H1 (cell line): Measurements from ENCODE around the gene CRYBA4. TPM values are rescaled to one million over a fixed set of nuclear protein-coding genes. Genes with fewer than 3 reads are reported as not detected.
A peak's percentile ranks its signal among the peaks of the same experiment; 100 is the strongest.

Experiments used
- CTCF ChIA-PET: fragments of 300-600 bp; sonication (Branson Sonifier 250); formaldehyde crosslinking; loops from one replicate; lab custom pipeline; 2021; ENCODE audit not compliant: partially characterized antibody; lab: Charles Lee
- POLR2A ChIA-PET: fragments of 300-600 bp; sonication (Branson Sonifier 250); formaldehyde crosslinking; loops from one replicate; lab custom pipeline; 2021; ENCODE audit warnings: inconsistent platforms; ENCODE audit not compliant: partially characterized antibody; lab: Charles Lee
- DNase-seq, 2 experiments: peaks; one replicate each; pipeline versions ENCODE4 v3.0.0 to v3.0.0-alpha.2; 2010 to 2022; ENCODE audit warnings: low spot score in 2 of 2, low read depth in 1 of 2, mixed read lengths in 1 of 2
- FAIRE-seq: peaks from 2 replicates; lab custom pipeline; 2011; peaks lifted over from hg19 to GRCh38; lab: Jason Lieb, UNC
- H2AFZ ChIP-seq: 2 replicates; pipeline ENCODE4 v1.8.1; 2012; ENCODE audit warnings: low read length, inconsistent platforms
- H2AK5ac ChIP-seq: 2 replicates; pipeline ENCODE4 v1.6.1; 2013; ENCODE audit warnings: low read depth, low read length
- H2BK120ac ChIP-seq: replicated peaks from 2 replicates; pipeline ENCODE3; 2013; ENCODE audit warnings: low read depth, low read length, inconsistent platforms
- H2BK12ac ChIP-seq: 2 replicates; pipeline ENCODE4 v1.6.1; 2013; ENCODE audit warnings: low read depth, low read length
- H2BK15ac ChIP-seq: 2 replicates; pipeline ENCODE4 v1.6.1; 2013; ENCODE audit warnings: low read length
- H2BK20ac ChIP-seq: 2 replicates; pipeline ENCODE4 v1.6.1; 2013; ENCODE audit warnings: low read length
- H2BK5ac ChIP-seq: 2 replicates; pipeline ENCODE4 v1.6.1; 2013; ENCODE audit warnings: low read depth, low read length
- H3K14ac ChIP-seq: 2 replicates; pipeline ENCODE4 v1.6.1; 2013; ENCODE audit warnings: inconsistent platforms; ENCODE audit not compliant: insufficient read length
- H3K18ac ChIP-seq: 2 replicates; pipeline ENCODE4 v1.6.1; 2013; ENCODE audit warnings: low read length; ENCODE audit errors: extremely low read depth
- H3K23ac ChIP-seq: 2 replicates; pipeline ENCODE4 v1.6.1; 2013; ENCODE audit warnings: inconsistent platforms; ENCODE audit not compliant: insufficient read length
- H3K23me2 ChIP-seq: 2 replicates; pipeline ENCODE4 v1.6.1; 2013; ENCODE audit warnings: low read depth, low read length
- H3K27ac ChIP-seq: 2 replicates; pipeline ENCODE4 v1.6.1; 2011; ENCODE audit warnings: low read depth, low read length, inconsistent platforms
- H3K27me3 ChIP-seq, 4 experiments: replicated peaks in 1 of 4; 1 replicate in 1 of 4; 2 replicates in 3 of 4; pipeline versions ENCODE4 v1.6.1 to v1.8.1; 2011 to 2013; ENCODE audit warnings: low read length in 3 of 4, mild to moderate bottlenecking in 3 of 4, inconsistent platforms in 2 of 4, mixed read lengths in 2 of 4, moderate library complexity in 1 of 4; ENCODE audit not compliant: control insufficient read depth in 3 of 4, insufficient read depth in 3 of 4; ENCODE audit errors: extremely low read depth in 1 of 4
- H3K36me3 ChIP-seq, 4 experiments: 2 replicates each; pipeline versions ENCODE4 v1.6.1 to v1.8.1; 2011 to 2013; ENCODE audit warnings: mild to moderate bottlenecking in 4 of 4, low read length in 3 of 4, moderate library complexity in 2 of 4, control low read depth in 1 of 4, inconsistent platforms in 1 of 4; ENCODE audit not compliant: insufficient read depth in 4 of 4, control insufficient read depth in 2 of 4
- H3K4ac ChIP-seq: replicated peaks from 2 replicates; pipeline ENCODE3; 2013; ENCODE audit warnings: low read length, low read depth, mixed read lengths, inconsistent platforms; ENCODE audit not compliant: insufficient read length
- H3K4me1 ChIP-seq, 4 experiments: replicated peaks in 1 of 4; 1 replicate in 1 of 4; 2 replicates in 3 of 4; pipeline versions ENCODE4 v1.6.1 to v1.8.1; 2011 to 2013; ENCODE audit warnings: low read length in 3 of 4, inconsistent platforms in 2 of 4, mixed read lengths in 1 of 4; ENCODE audit not compliant: insufficient read depth in 4 of 4, control insufficient read depth in 3 of 4
- H3K4me2 ChIP-seq, 2 experiments: 2 replicates each; pipeline versions ENCODE4 v1.6.1 to v1.8.1; 2011 to 2013; ENCODE audit warnings: low read depth in 2 of 2, low read length in 2 of 2, control low read depth in 1 of 2, inconsistent platforms in 1 of 2, mild to moderate bottlenecking in 1 of 2; ENCODE audit not compliant: insufficient read depth in 1 of 2
- H3K4me3 ChIP-seq, 4 experiments: fragments of 200-600, 300-600 bp in 1 of 4; sonication (generic), shearing (Covaris generic), sonication (Bioruptor Twin) in 1 of 4; 2 replicates each; pipeline versions ENCODE4 v1.5.1 to v1.8.1; 2011 to 2016; ENCODE audit warnings: low read length in 4 of 4, low read depth in 3 of 4, control low read depth in 2 of 4, inconsistent platforms in 2 of 4, mild to moderate bottlenecking in 2 of 4, mixed read lengths in 1 of 4, moderate library complexity in 1 of 4; ENCODE audit not compliant: insufficient read depth in 2 of 4; ENCODE audit errors: extremely low read depth in 1 of 4
- H3K56ac ChIP-seq: replicated peaks from 2 replicates; pipeline ENCODE3; 2013; ENCODE audit warnings: low read depth, mild to moderate bottlenecking, mixed read lengths, low read length, inconsistent platforms; ENCODE audit not compliant: insufficient read length
- H3K79me1 ChIP-seq: 2 replicates; pipeline ENCODE4 v1.6.1; 2013; ENCODE audit warnings: low read depth, low read length, control low read depth
- H3K79me2 ChIP-seq, 2 experiments: 2 replicates each; pipeline versions ENCODE4 v1.6.1 to v1.8.1; 2012 to 2013; ENCODE audit warnings: low read length in 2 of 2, mild to moderate bottlenecking in 2 of 2, inconsistent platforms in 1 of 2; ENCODE audit not compliant: insufficient read depth in 2 of 2, control insufficient read depth in 1 of 2
- H3K9ac ChIP-seq, 4 experiments: replicated peaks in 1 of 4; 1 replicate in 1 of 4; 2 replicates in 3 of 4; pipeline versions ENCODE4 v1.6.1 to v1.8.1; 2011 to 2013; ENCODE audit warnings: low read depth in 3 of 4, low read length in 3 of 4, control low read depth in 2 of 4, mild to moderate bottlenecking in 2 of 4, moderate library complexity in 2 of 4, inconsistent platforms in 1 of 4; ENCODE audit errors: extremely low read depth in 1 of 4
- H3K9me3 ChIP-seq, 2 experiments: 2 replicates each; pipeline versions ENCODE4 v1.6.1 to v1.8.1; 2012 to 2013; ENCODE audit warnings: mild to moderate bottlenecking in 2 of 2, moderate library complexity in 2 of 2, control low read depth in 1 of 2, inconsistent platforms in 1 of 2, low read depth in 1 of 2, low read length in 1 of 2, mixed read lengths in 1 of 2; ENCODE audit not compliant: insufficient read depth in 2 of 2
- H4K20me1 ChIP-seq, 2 experiments: replicated peaks in 1 of 2; 2 replicates each; pipeline versions ENCODE3 to v1.8.1; 2011 to 2013; ENCODE audit warnings: inconsistent platforms in 2 of 2, low read length in 2 of 2, mild to moderate bottlenecking in 1 of 2; ENCODE audit not compliant: insufficient read depth in 2 of 2, control insufficient read depth in 1 of 2
- H4K5ac ChIP-seq: 2 replicates; pipeline ENCODE4 v1.6.1; 2013; ENCODE audit warnings: low read length, low read depth, mixed read lengths, inconsistent platforms; ENCODE audit not compliant: insufficient read length
- H4K8ac ChIP-seq: 2 replicates; pipeline ENCODE4 v1.8.0; 2013; ENCODE audit warnings: mild to moderate bottlenecking, moderate library complexity, low read length, inconsistent platforms; ENCODE audit not compliant: insufficient read depth; ENCODE audit errors: extremely low read depth
- H4K91ac ChIP-seq: replicated peaks from 2 replicates; pipeline ENCODE3; 2013; ENCODE audit warnings: low read length, mixed read lengths, inconsistent platforms; ENCODE audit not compliant: insufficient read length
- KDM1A ChIP-seq: fragments of 200-600, 300-600 bp; sonication (generic); IDR thresholded peaks from 2 replicates; pipeline ENCODE4 v1.7.1; 2016; ENCODE audit warnings: mild to moderate bottlenecking, low read length, borderline replicate concordance
- NANOG ChIP-seq: IDR thresholded peaks from 2 replicates; pipeline ENCODE4 v1.6.1; 2011; ENCODE audit warnings: low read length, low read depth, mild to moderate bottlenecking, inconsistent platforms; ENCODE audit not compliant: insufficient read depth, poor library complexity, severe bottlenecking
- POLR2A ChIP-seq, 2 experiments: IDR thresholded peaks; 1 replicate in 1 of 2; 2 replicates in 1 of 2; pipeline ENCODE4 v1.6.1; 2011; ENCODE audit warnings: low read depth in 2 of 2, low read length in 2 of 2, mild to moderate bottlenecking in 2 of 2; ENCODE audit errors: control extremely low read depth in 1 of 2
- USF2 ChIP-seq: IDR thresholded peaks from 2 replicates; pipeline ENCODE4 v1.6.1; 2011; ENCODE audit warnings: low read length, improper control_type of control experiment
- WGBS, 2 experiments: shearing (Covaris generic) in 1 of 2; methylation state at CpG; one replicate each; pipeline versions ENCODE4 v1.1.6 to v1.1.7; 2013 to 2015; ENCODE audit warnings: low lambda C conversion rate in 2 of 2, mixed read lengths in 2 of 2, inconsistent platforms in 1 of 2, low coverage in 1 of 2, missing lambda C conversion rate in 1 of 2; ENCODE audit not compliant: insufficient replicate concordance in 2 of 2, insufficient coverage in 1 of 2, insufficient read length in 1 of 2; ENCODE audit errors: extremely low coverage in 1 of 2, missing lambda C conversion rate in 1 of 2; 5-methylcytosine and 5-hydroxymethylcytosine counted together
- polyA plus RNA-seq, 7 experiments: library from polyadenylated mRNA; depleted of rRNA in 3 of 7; stranded (reverse) in 5 of 7; unstranded in 2 of 7; fragments of >200 nt in 5 of 7; fragments of 200-250 nt in 2 of 7; gene quantifications; 1 replicate in 5 of 7; 2 replicates in 1 of 7; 4 replicates in 1 of 7; pipeline versions ENCODE4 v1.2.1 to v1.2.3, GENCODE V29; 2011 to 2013; ENCODE audit warnings: missing spikeins in 2 of 7, mixed read lengths in 2 of 7
- total RNA-seq: library from RNA; stranded (reverse); fragmentation: NEBNext Ultra II Directional; extraction: Animal tissue kit (Norgen Biotek cat#: 25700); gene quantifications from 2 replicates; pipeline ENCODE4 v1.2.1, GENCODE V29; 2021

The CRYBA4 gene
- total and polyA plus RNA-seq, 2 of the 8 experiments (the other 6 are each of a cell fraction or from before 2014, with no cell fraction given): 0.67 to 3.1 TPM

- no peak overlapping the region for H3K27ac ChIP-seq
- no peaks in the 10 kb centered on the region for H3K79me1 ChIP-seq
- CTCF ChIA-PET: interaction anchor here (0.6 to 1.4 kb wide), 2 partner anchors 35 to 530 kb away, joined by 3 to 6 read pairs; no protein-coding TSS in a partner anchor
- FAIRE-seq (no peak), DNase-seq (no peak)
- TF ChIP-seq USF2 (no peak), POLR2A (IDR thresholded peaks at IDR 0.05; ENCODE audit: control extremely low read depth in 1 of 2, low read depth in 2 of 2, low read length in 2 of 2) (no peak), KDM1A (peak; percentile 66; the same call in 1 of the 2 replicates), NANOG (no peak)
- H3K36me3 ChIP-seq: no peaks in the 10 kb centered on the region
- no peak overlapping the region for H2BK20ac ChIP-seq
- peaks cover 0 to 5% (median 2%) of the 10 kb centered on the region in 4 experiments; a peak in 3 of 7 replicates for H3K27me3 ChIP-seq
- H3K18ac ChIP-seq: no peak overlapping the region
- no peak overlapping the region for H3K56ac ChIP-seq
- 0 out of 4 replicates have a peak, but pooled peaks cover 0 to 3% of the 10 kb centered on the region in 2 experiments for H3K9me3 ChIP-seq
- no peak overlapping the region for H4K91ac ChIP-seq
- no peak overlapping the region for H2BK120ac ChIP-seq
- POLR2A ChIA-PET: no interaction called here
- H2BK5ac ChIP-seq: no peak overlapping the region
- peaks cover 11 to 26% (median 20%) of the 10 kb centered on the region in 4 experiments for H3K4me1 ChIP-seq
- H3K14ac ChIP-seq: no peak overlapping the region
- H2BK15ac ChIP-seq: no peak overlapping the region
- no peak overlapping the region for H2AFZ ChIP-seq
- H2AK5ac ChIP-seq: no peak overlapping the region
- H3K23me2 ChIP-seq: no peaks in the 10 kb centered on the region
- H3K9ac ChIP-seq: no peak overlapping the region
- no peak overlapping the region for H4K8ac ChIP-seq
- H4K20me1 ChIP-seq: no peaks in the 10 kb centered on the region
- H3K79me2 ChIP-seq: no peaks in the 10 kb centered on the region
- H3K4me2 ChIP-seq: no peak overlapping the region
- no peak overlapping the region for H3K23ac ChIP-seq
- 100% methylated on average over 2 of the region's 2 CpGs; no CpG with 5 or more reads in 1 of the 2 experiments for WGBS, 2 experiments
- H4K5ac ChIP-seq: no peak overlapping the region
- H3K4me3 ChIP-seq: no peak overlapping the region
- H2BK12ac ChIP-seq: no peak overlapping the region
- no peak overlapping the region for H3K4ac ChIP-seq
Observed at GRCh38 chr22:26620197-26620596, 1.6 kb upstream of the CRYBA4 start.
